Spleen (tissue), 11 donors: ENCODE results near the gene CADM2. TPM values are rescaled to one million over a fixed set of nuclear protein-coding genes. Genes with fewer than 3 reads are reported as not detected.

ENCODE experiments used
- DNase-seq: peaks from one replicate; pipeline ENCODE4 v3.0.0-alpha.2; 2020
- H3K27ac ChIP-seq, 8 donors: fragments of 200-600 bp; sonication (generic) in 7 of 8; 1 replicate in 4 of 8; 2 replicates in 4 of 8; pipeline versions ENCODE4 v1.5.0 to v1.8.0; 2016 to 2021; ENCODE audit warnings: inconsistent platforms in 4 of 8, mild to moderate bottlenecking in 4 of 8, moderate library complexity in 1 of 8
- H3K27me3 ChIP-seq, 7 donors: fragments of 200-600 bp; sonication (generic) in 6 of 7; replicated peaks in 1 of 7; 1 replicate in 4 of 7; 2 replicates in 3 of 7; pipeline versions ENCODE4 v1.5.0 to v1.8.0; 2016 to 2021; ENCODE audit warnings: inconsistent platforms in 3 of 7, mild to moderate bottlenecking in 1 of 7
- H3K36me3 ChIP-seq, 6 donors: fragments of 200-600 bp; sonication (generic) in 5 of 6; 1 replicate in 4 of 6; 2 replicates in 2 of 6; pipeline versions ENCODE4 v1.5.0 to v1.8.0; 2016 to 2021; ENCODE audit warnings: inconsistent platforms in 2 of 6
- H3K4me1 ChIP-seq, 6 donors: fragments of 200-600 bp; sonication (generic) in 5 of 6; 1 replicate in 3 of 6; 2 replicates in 3 of 6; pipeline versions ENCODE4 v1.5.0 to v1.8.0; 2016 to 2021; ENCODE audit warnings: inconsistent platforms in 3 of 6
- H3K4me3 ChIP-seq, 8 donors: fragments of 200-600 bp; sonication (generic) in 7 of 8; 1 replicate in 4 of 8; 2 replicates in 4 of 8; pipeline versions ENCODE4 v1.5.0 to v1.8.0; 2016 to 2021; ENCODE audit warnings: inconsistent platforms in 4 of 8, mild to moderate bottlenecking in 4 of 8, moderate library complexity in 2 of 8
- H3K9me3 ChIP-seq, 8 donors: fragments of 200-600 bp; sonication (generic) in 7 of 8; 1 replicate in 4 of 8; 2 replicates in 4 of 8; pipeline versions ENCODE4 v1.5.0 to v1.8.0; 2016 to 2021; ENCODE audit warnings: inconsistent platforms in 4 of 8
- CTCF ChIP-seq, 11 experiments: fragments of 200-600 bp in 7 of 11; fragments of 450-650 bp in 4 of 11; sonication (generic) in 4 of 11; IDR thresholded peaks in 8 of 11; conservative IDR thresholded peaks in 3 of 11; 1 replicate in 7 of 11; 2 replicates in 4 of 11; pipeline versions ENCODE4 v1.4.0 to v1.8.0; 2016 to 2021; ENCODE audit warnings: antibody characterized with exemption in 11 of 11, inconsistent platforms in 4 of 11, mild to moderate bottlenecking in 1 of 11
- POLR2A ChIP-seq, 3 donors: fragments of 450-650 bp; IDR thresholded peaks; one replicate each; pipeline ENCODE4 v1.5.1; 2017; ENCODE audit warnings: antibody characterized with exemption in 3 of 3, mild to moderate bottlenecking in 1 of 3
- POLR2AphosphoS5 ChIP-seq, 3 donors: sonication (generic); formaldehyde crosslinking; IDR thresholded peaks; one replicate each; pipeline ENCODE4 v1.5.1; 2017; ENCODE audit warnings: antibody characterized with exemption in 3 of 3
- WGBS, 5 donors: extraction: QIAGEN DNeasy Blood & Tissue Kit in 3 of 5; methylation state at CpG; one replicate each; pipeline versions ENCODE4 v1.1.5 to v1.1.7; 2013 to 2018; 5-methylcytosine and 5-hydroxymethylcytosine counted together
- intact Hi-C: fragments of 100-400 bp; cut with DNase I; formaldehyde crosslinking; loops from one replicate; pipeline ENCODE4 v1.15.0; 2023; ENCODE audit warnings: low total_unique reads
- polyA plus RNA-seq, 3 donors: library from polyadenylated mRNA; stranded (reverse); fragments of 200-250 nt; gene quantifications; one replicate each; pipeline ENCODE4 v1.2.1, GENCODE V29; 2013
- total RNA-seq, 7 donors: library from RNA; depleted of rRNA in 3 of 7; stranded (reverse); fragments of >200 nt in 3 of 7; fragmentation: NEBNext Ultra II Directional in 4 of 7; extraction: Animal tissue kit (Norgen Biotek cat#: 25700) in 4 of 7; gene quantifications; one replicate each; pipeline versions ENCODE4 v1.1.0 to v1.2.1, GENCODE V29; 2016 to 2021
- donor health status: healthy with polysubstance abuse.
- donor health status: DM: no; HTN: no; CAD: no; lungs with moderate emphysema.
- donor health status: DM: no; HTN: no; CAD: no.
- donor health status: Bipolar disorder and iron deficiency.
- donor health status: healthy.
- donor health status: DM: no; HTN: no; CAD: no.
- donor health status: DM: yes; HTN: yes; CAD: no.

The CADM2 gene
- total and polyA plus RNA-seq, 10 donors, result 0.03 to 4.0 (median 1.0) TPM; not detected in 1

GRCh38 chr3:85662462-85662861 is 703.7 kb downstream of the CADM2 start:
- intact Hi-C loops, result no loop called here
- no peaks in the 10 kb centered on the region for H3K27me3 ChIP-seq
- H3K4me3 ChIP-seq, result no peak overlapping the region
- no peaks in the 10 kb centered on the region for H3K4me1 ChIP-seq
- TF ChIP-seq CTCF (IDR thresholded peaks at IDR 0.05 in 8 of 11, conservative IDR thresholded peaks at IDR 0.05 in 3 of 11) (no peak), POLR2AphosphoS5 (IDR thresholded peaks at IDR 0.05) (no peak), POLR2A (IDR thresholded peaks at IDR 0.05) (no peak)
- peaks cover 0 to 3% (median 0%) of the 10 kb centered on the region in 8 donors for H3K9me3 ChIP-seq
- WGBS, 5 donors, result 76 to 88% (median 79%) methylated on average over 3 of the region's 3 CpGs
- H3K36me3 ChIP-seq, result no peaks in the 10 kb centered on the region
- no peak for DNase-seq
- no peak overlapping the region for H3K27ac ChIP-seq

- intact Hi-C loops, result no loop called here
- Histone ChIP-seq H3K36me3 (no peaks in the 10 kb centered on the region), H3K4me1 (no peaks in the 10 kb centered on the region), H3K27me3 (no peaks in the 10 kb centered on the region), H3K4me3 (no peak overlapping the region), H3K27ac (no peak overlapping the region), H3K9me3 (peaks cover 0 to 6% (median 0%) of the 10 kb centered on the region in 8 donors)
- WGBS, 5 donors, result 76 to 89% (median 78%) methylated on average over 5 of the region's 5 CpGs
- DNase-seq, result no peak
- TF ChIP-seq CTCF (IDR thresholded peaks at IDR 0.05 in 8 of 11, conservative IDR thresholded peaks at IDR 0.05 in 3 of 11), result no peak
- no peak for TF ChIP-seq POLR2AphosphoS5 (IDR thresholded peaks at IDR 0.05)
- TF ChIP-seq POLR2A (IDR thresholded peaks at IDR 0.05), result no peak
Measured at GRCh38 chr3:85667744-85668143, 709.0 kb downstream of the CADM2 start.

- no peak overlapping the region for H3K4me3 ChIP-seq
- no peaks in the 10 kb centered on the region for H3K27me3 ChIP-seq
- no peak for TF ChIP-seq CTCF (IDR thresholded peaks at IDR 0.05 in 8 of 11, conservative IDR thresholded peaks at IDR 0.05 in 3 of 11)
- no peak for TF ChIP-seq POLR2AphosphoS5 (IDR thresholded peaks at IDR 0.05)
- no peak for TF ChIP-seq POLR2A (IDR thresholded peaks at IDR 0.05)
- H3K27ac ChIP-seq, result no peak overlapping the region
- H3K4me1 ChIP-seq, result no peaks in the 10 kb centered on the region
- WGBS, 5 donors, result 44 to 63% (median 52%) methylated on average over 2 of the region's 2 CpGs
- no peaks in the 10 kb centered on the region for H3K36me3 ChIP-seq
- DNase-seq, result no peak
- intact Hi-C loops, result no loop called here
- peaks cover 0 to 6% (median 0%) of the 10 kb centered on the region in 8 donors for H3K9me3 ChIP-seq
Measured at GRCh38 chr3:85670634-85671205, 711.9 kb downstream of the CADM2 start.

GRCh38 chr3:85672761-85673160 is 714.0 kb downstream of the CADM2 start:
- Histone ChIP-seq H3K9me3 (peaks cover 0 to 6% (median 0%) of the 10 kb centered on the region in 8 donors), H3K36me3 (no peaks in the 10 kb centered on the region), H3K4me1 (no peaks in the 10 kb centered on the region), H3K27ac (no peak overlapping the region), H3K4me3 (no peak overlapping the region), H3K27me3 (no peaks in the 10 kb centered on the region)
- 78 to 88% (median 83%) methylated on average over 1 of the region's 1 CpG for WGBS, 5 donors
- DNase-seq, result no peak
- intact Hi-C loops, result no loop called here
- no peak for TF ChIP-seq POLR2A (IDR thresholded peaks at IDR 0.05)
- no peak for TF ChIP-seq POLR2AphosphoS5 (IDR thresholded peaks at IDR 0.05)
- TF ChIP-seq CTCF (IDR thresholded peaks at IDR 0.05 in 8 of 11, conservative IDR thresholded peaks at IDR 0.05 in 3 of 11), result no peak
